B cell (primary cell): ENCODE results near the gene TSHR. TPM values are rescaled to one million over a fixed set of nuclear protein-coding genes. Genes with fewer than 3 reads are reported as not detected.
"Not testable (repeated sequence)": the region's sequence is repeated elsewhere in the genome, so short reads cannot be mapped to it uniquely, and the experiment has no call there.

ENCODE experiments used
- ATAC-seq: fragments of 200-7000 bp; cut with Tn5 transposase; one replicate; pipeline ENCODE4 v1.10.0; 2021; ENCODE audit warnings: low read depth, mild to moderate bottlenecking, moderate number of reproducible peaks, moderate library complexity
- CTCF ChIA-PET: fragments of 350-600 bp; sonication (Branson Sonifier 250); formaldehyde crosslinking; loops from one replicate; lab custom pipeline; 2021; ENCODE audit warnings: antibody characterized with exemption, inconsistent platforms; lab: Charles Lee
- POLR2A ChIA-PET: fragments of 350-600 bp; sonication (Branson Sonifier 250); formaldehyde crosslinking; loops from one replicate; lab custom pipeline; 2021; ENCODE audit warnings: antibody characterized with exemption; lab: Charles Lee
- DNase-seq: peaks from one replicate; pipeline ENCODE4 v3.0.0; 2013
- H2AFZ ChIP-seq: 2 replicates; pipeline ENCODE4 v1.6.1; 2012; ENCODE audit warnings: mild to moderate bottlenecking, low read depth, low read length; ENCODE audit not compliant: insufficient read depth, poor library complexity, severe bottlenecking
- H3K27ac ChIP-seq, 2 donors: 1 replicate in 1 of 2; 2 replicates in 1 of 2; pipeline ENCODE4 v1.5.1; 2012 to 2013; ENCODE audit warnings: low read length in 2 of 2, mild to moderate bottlenecking in 2 of 2, moderate library complexity in 1 of 2
- H3K27me3 ChIP-seq, 4 experiments: fragments of 200-600 bp in 1 of 4; sonication (generic) in 1 of 4; replicated peaks in 1 of 4; 1 replicate in 2 of 4; 2 replicates in 2 of 4; pipeline versions ENCODE4 v1.6.1 to v1.7.0; 2013 to 2016; ENCODE audit warnings: low read length in 3 of 4, mild to moderate bottlenecking in 2 of 4, mixed read lengths in 1 of 4, moderate library complexity in 1 of 4; ENCODE audit not compliant: insufficient read depth in 4 of 4, control insufficient read depth in 3 of 4; ENCODE audit errors: control extremely low read depth in 1 of 4
- H3K36me3 ChIP-seq, 2 experiments: replicated peaks in 1 of 2; 1 replicate in 1 of 2; 2 replicates in 1 of 2; pipeline versions ENCODE4 v1.6.1 to v1.7.1; 2013; ENCODE audit warnings: low read length in 1 of 2; ENCODE audit not compliant: insufficient read depth in 2 of 2, control insufficient read depth in 1 of 2; ENCODE audit errors: control extremely low read depth in 1 of 2, extremely low read depth in 1 of 2
- H3K4me1 ChIP-seq, 2 donors: fragments of 200-600 bp in 1 of 2; sonication (generic) in 1 of 2; 1 replicate in 1 of 2; 2 replicates in 1 of 2; pipeline versions ENCODE4 v1.5.1 to v1.6.1; 2013 to 2017; ENCODE audit warnings: low read length in 2 of 2; ENCODE audit not compliant: control insufficient read depth in 2 of 2, insufficient read depth in 2 of 2
- H3K4me2 ChIP-seq: replicated peaks from 2 replicates; pipeline ENCODE3; 2012; ENCODE audit warnings: mild to moderate bottlenecking, low read depth, low read length; ENCODE audit not compliant: poor library complexity, severe bottlenecking
- H3K4me3 ChIP-seq, 5 experiments: fragments of 200-600 bp in 1 of 5; sonication (generic) in 1 of 5; 1 replicate in 3 of 5; 2 replicates in 2 of 5; pipeline versions ENCODE4 v1.5.1 to v1.7.0; 2011 to 2016; ENCODE audit warnings: low read length in 4 of 5, mild to moderate bottlenecking in 4 of 5, low read depth in 2 of 5, control low read depth in 1 of 5, moderate library complexity in 1 of 5; ENCODE audit not compliant: insufficient read depth in 1 of 5; ENCODE audit errors: control extremely low read depth in 1 of 5, extremely low read depth in 1 of 5
- H3K79me2 ChIP-seq: fragments of 200-600 bp; sonication (generic); one replicate; pipeline ENCODE4 v1.6.0; 2016; ENCODE audit warnings: low read length; ENCODE audit not compliant: control insufficient read depth, insufficient read depth
- H3K9ac ChIP-seq: fragments of 200-600 bp; sonication (generic); 2 replicates; pipeline ENCODE4 v1.6.1; 2017; ENCODE audit warnings: mild to moderate bottlenecking, low read length, moderate library complexity
- H3K9me3 ChIP-seq, 3 donors: one replicate each; pipeline versions ENCODE4 v1.6.1 to v1.7.1; 2013; ENCODE audit warnings: low read length in 2 of 3; ENCODE audit not compliant: control insufficient read depth in 2 of 3, insufficient read depth in 1 of 3; ENCODE audit errors: control extremely low read depth in 1 of 3
- H4K20me1 ChIP-seq: 2 replicates; pipeline ENCODE4 v1.6.0; 2012; ENCODE audit warnings: mild to moderate bottlenecking, low read length; ENCODE audit not compliant: insufficient read depth, control insufficient read depth, poor library complexity, severe bottlenecking
- H3K27ac Mint-ChIP-seq: one replicate; pipeline ENCODE4 v1.8.0; 2021; ENCODE audit warnings: mixed read lengths
- H3K27me3 Mint-ChIP-seq: one replicate; pipeline ENCODE4 v1.8.0; 2021; ENCODE audit warnings: mixed read lengths
- H3K4me1 Mint-ChIP-seq: one replicate; pipeline ENCODE4 v1.8.0; 2021; ENCODE audit warnings: mixed read lengths
- H3K4me3 Mint-ChIP-seq: one replicate; pipeline ENCODE4 v1.8.0; 2021; ENCODE audit warnings: mixed read lengths
- H3K9me3 Mint-ChIP-seq: one replicate; pipeline ENCODE4 v1.8.0; 2022; ENCODE audit warnings: mixed read lengths; ENCODE audit not compliant: insufficient read depth
- CTCF ChIP-seq: fragments of 200-600 bp; IDR thresholded peaks from one replicate; pipeline ENCODE4 v1.8.0; 2022; ENCODE audit warnings: antibody characterized with exemption, mild to moderate bottlenecking
- EZH2 ChIP-seq: IDR thresholded peaks from 2 replicates; pipeline ENCODE4 v1.6.1; 2012; ENCODE audit warnings: borderline replicate concordance, low read depth, mild to moderate bottlenecking, moderate library complexity, low read length; ENCODE audit not compliant: insufficient read depth, poor library complexity, severe bottlenecking
- WGBS: methylation state at CpG from one replicate; pipeline ENCODE4 v1.1.5; 2013; ENCODE audit warnings: missing lambda C conversion rate; ENCODE audit not compliant: insufficient coverage; 5-methylcytosine and 5-hydroxymethylcytosine counted together
- intact Hi-C: fragments of 100-400 bp; cut with micrococcal nuclease; formaldehyde crosslinking; loops from one replicate; pipeline ENCODE4 v1.10.0; 2022
- polyA plus RNA-seq: library from polyadenylated mRNA; depleted of rRNA; stranded (reverse); fragments of >200 nt; gene quantifications from 2 replicates; pipeline ENCODE4 v1.2.3, GENCODE V29; 2012
- total RNA-seq, 2 donors: library from RNA; stranded (reverse); fragments of 120-200 nt in 1 of 2; gene quantifications; 1 replicate in 1 of 2; 2 replicates in 1 of 2; pipeline versions ENCODE4 v1.2.3 to v1.2.4, GENCODE V29; 2013 to 2022

TSHR gene
- total and polyA plus RNA-seq, 2 donors (not counting 1 experiment from before 2014, with no cell fraction given), result 0.15 to 0.37 TPM

DNA sequence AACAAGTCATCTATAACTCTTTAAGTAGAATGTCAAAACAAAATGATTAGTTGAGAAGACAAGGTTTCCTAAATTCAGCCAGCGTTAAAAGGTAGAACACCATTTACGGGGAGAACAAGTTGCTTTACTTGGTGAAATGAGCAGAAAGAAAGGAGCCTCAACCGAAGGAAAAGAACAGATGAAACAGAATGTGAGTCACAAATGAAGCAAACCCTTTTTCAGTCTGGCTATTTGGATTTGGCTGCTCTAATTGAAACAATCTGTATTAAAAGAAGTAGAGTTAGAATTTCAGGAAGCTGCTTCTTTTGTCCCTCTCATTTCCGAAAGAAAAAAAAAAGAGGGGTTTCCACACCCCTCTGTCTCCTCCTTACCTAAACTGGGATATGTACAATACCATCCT is 48.5 kb upstream of the TSHR start:
- no peak overlapping the region for H3K27ac Mint-ChIP-seq
- DNase-seq (no peak), ATAC-seq (no peak)
- TF ChIP-seq EZH2 (no peak), CTCF (no peak)
- no peaks in the 10 kb centered on the region for H3K4me1 Mint-ChIP-seq
- Histone ChIP-seq H3K4me2 (no peak overlapping the region), H3K27ac (no peak overlapping the region), H3K79me2 (no peaks in the 10 kb centered on the region), H3K4me3 (no peak overlapping the region), H3K9me3 (no peaks in the 10 kb centered on the region), H3K9ac (no peak overlapping the region), H3K27me3 (no peaks in the 10 kb centered on the region), H3K36me3 (peaks cover 0 to 2% of the 10 kb centered on the region in 2 experiments), H2AFZ (no peak overlapping the region), H3K4me1 (no peaks in the 10 kb centered on the region), H4K20me1 (no peaks in the 10 kb centered on the region)
- ChIA-PET CTCF (no interaction called here), POLR2A (no interaction called here)
- no peak overlapping the region for H3K4me3 Mint-ChIP-seq
- intact Hi-C loops, result no loop called here
- H3K27me3 Mint-ChIP-seq, result no peaks in the 10 kb centered on the region
- no peaks in the 10 kb centered on the region for H3K9me3 Mint-ChIP-seq
- WGBS, result 92% methylated on average over 2 of the region's 4 CpGs

DNA sequence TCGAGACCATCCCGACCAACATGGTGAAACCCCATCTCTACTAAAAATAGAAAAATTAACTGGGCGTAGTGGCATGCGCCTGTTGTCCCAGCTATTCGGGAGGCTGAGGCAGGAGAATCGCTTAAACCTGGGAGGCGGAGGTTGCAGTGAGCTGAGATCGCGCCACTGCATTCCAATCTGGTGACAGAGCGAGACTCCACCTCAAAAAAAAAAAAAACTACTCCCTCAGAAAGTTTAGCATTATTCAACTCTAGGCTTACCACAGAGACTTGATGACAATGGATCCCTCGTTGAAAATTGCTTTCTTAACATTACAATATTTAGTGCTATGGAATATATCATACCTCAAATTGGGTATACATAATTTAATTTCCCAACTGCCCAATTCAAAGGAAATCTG is 43.4 kb upstream of the TSHR start:
- H3K27me3 Mint-ChIP-seq, H4K20me1 ChIP-seq, H3K4me1 ChIP-seq, DNase-seq, H3K27me3 ChIP-seq, H3K4me1 Mint-ChIP-seq, POLR2A ChIA-PET, H3K4me3 ChIP-seq, H3K36me3 ChIP-seq, intact Hi-C loops, ATAC-seq, H3K9ac ChIP-seq, H3K27ac Mint-ChIP-seq, H3K27ac ChIP-seq, H3K4me2 ChIP-seq, H3K9me3 Mint-ChIP-seq, H3K9me3 ChIP-seq, CTCF ChIA-PET, H2AFZ ChIP-seq, H3K4me3 Mint-ChIP-seq, H3K79me2 ChIP-seq: not testable (repeated sequence)
- WGBS, result 100% methylated on average over 5 of the region's 11 CpGs
